WTC11 (cell line): ENCODE measurements around the gene LDLRAD2.

Experiments
- ATF3 ChIP-seq: sonication (generic); formaldehyde crosslinking; conservative IDR thresholded peaks from 2 replicates; pipeline ENCODE4 v1.8.1; 2022; ENCODE audit warnings: mild to moderate bottlenecking, missing genetic modification reagents
- CREB1 ChIP-seq: sonication (generic); formaldehyde crosslinking; IDR thresholded peaks from 2 replicates; pipeline ENCODE4 v1.8.0; 2023; ENCODE audit warnings: mild to moderate bottlenecking, missing genetic modification reagents
- CTCF ChIP-seq: fragments of 200-600 bp; IDR thresholded peaks from 2 replicates; pipeline ENCODE4 v1.8.0; 2022; ENCODE audit warnings: antibody characterized with exemption
- E2F5 ChIP-seq: sonication (generic); formaldehyde crosslinking; IDR thresholded peaks from 2 replicates; pipeline ENCODE4 v1.8.1; 2022; ENCODE audit warnings: mild to moderate bottlenecking, moderate library complexity, missing genetic modification reagents
- FOXJ3 ChIP-seq: sonication (generic); formaldehyde crosslinking; IDR thresholded peaks from 2 replicates; pipeline ENCODE4 v1.9.0; 2021; ENCODE audit warnings: missing genetic modification reagents, mild to moderate bottlenecking, borderline replicate concordance
- ZNF317 ChIP-seq: sonication (generic); formaldehyde crosslinking; IDR thresholded peaks from 2 replicates; pipeline ENCODE4 v1.8.1; 2023; ENCODE audit warnings: low read depth, mild to moderate bottlenecking, moderate library complexity, missing genetic modification reagents, borderline replicate concordance

- no peak for TF ChIP-seq ATF3 (CRISPR knock-in tag)
- no peak for TF ChIP-seq FOXJ3
- TF ChIP-seq CTCF, result no peak
- TF ChIP-seq CREB1 (CRISPR knock-in tag), result no peak
- TF ChIP-seq ZNF317 (CRISPR knock-in tag), result no peak
- TF ChIP-seq E2F5 (CRISPR knock-in tag), result no peak
Observed at GRCh38 chr1:21874328-21874727, 62.3 kb downstream of the LDLRAD2 start.
